Activated T-cell treated with anti-CD3 and anti-CD28 coated beads, Interleukin-2, amount 50 U/mL, for 24 hours (primary cell): ENCODE results near the gene IL17RD.

Source experiments
- DNase-seq: peaks from one replicate; pipeline ENCODE4 v3.0.0-alpha.2; 2020
- H3K27ac Mint-ChIP-seq: 2 replicates; pipeline ENCODE4 v1.8.0; 2020; ENCODE audit warnings: mild to moderate bottlenecking, mixed read lengths
- H3K27me3 Mint-ChIP-seq: 2 replicates; pipeline ENCODE4 v1.8.0; 2020; ENCODE audit warnings: mixed read lengths
- H3K36me3 Mint-ChIP-seq: 2 replicates; pipeline ENCODE4 v1.8.0; 2020; ENCODE audit warnings: low read depth, mixed read lengths
- H3K4me1 Mint-ChIP-seq: 2 replicates; pipeline ENCODE4 v1.8.0; 2020; ENCODE audit warnings: low read depth, mixed read lengths
- H3K4me3 Mint-ChIP-seq: 2 replicates; pipeline ENCODE4 v1.8.0; 2020; ENCODE audit warnings: mild to moderate bottlenecking, moderate library complexity, mixed read lengths
- H3K9me3 Mint-ChIP-seq: 2 replicates; pipeline ENCODE4 v1.8.0; 2020; ENCODE audit warnings: mixed read lengths

IL17RD gene

GRCh38 chr3:57151021-57151449 lies 14.1 kb downstream of the IL17RD start:
- no peaks in the 10 kb centered on the region for H3K9me3 Mint-ChIP-seq
- no peaks in the 10 kb centered on the region for H3K36me3 Mint-ChIP-seq
- no peak overlapping the region for H3K4me3 Mint-ChIP-seq
- H3K27me3 Mint-ChIP-seq: peaks cover 24% of the 10 kb centered on the region
- H3K4me1 Mint-ChIP-seq: no peaks in the 10 kb centered on the region
- DNase-seq: no peak
- no peak overlapping the region for H3K27ac Mint-ChIP-seq

GRCh38 chr3:57150113-57150581 lies 15.0 kb downstream of the IL17RD start:
- no peaks in the 10 kb centered on the region for H3K9me3 Mint-ChIP-seq
- no peak for DNase-seq
- peaks cover 20% of the 10 kb centered on the region for H3K27me3 Mint-ChIP-seq
- H3K4me3 Mint-ChIP-seq: no peak overlapping the region
- no peak overlapping the region for H3K27ac Mint-ChIP-seq
- no peaks in the 10 kb centered on the region for H3K4me1 Mint-ChIP-seq
- no peaks in the 10 kb centered on the region for H3K36me3 Mint-ChIP-seq

GRCh38 chr3:57147071-57147470 lies 18.1 kb downstream of the IL17RD start:
- Mint-ChIP-seq H3K27me3 (peaks cover 15% of the 10 kb centered on the region), H3K36me3 (no peaks in the 10 kb centered on the region), H3K4me3 (no peak overlapping the region), H3K9me3 (no peaks in the 10 kb centered on the region), H3K4me1 (no peaks in the 10 kb centered on the region), H3K27ac (no peak overlapping the region)
- DNase-seq: no peak

- no peak overlapping the region for H3K4me3 Mint-ChIP-seq
- DNase-seq: no peak
- no peaks in the 10 kb centered on the region for H3K36me3 Mint-ChIP-seq
- H3K27me3 Mint-ChIP-seq: peaks cover 17% of the 10 kb centered on the region
- no peak overlapping the region for H3K27ac Mint-ChIP-seq
- no peaks in the 10 kb centered on the region for H3K4me1 Mint-ChIP-seq
- no peaks in the 10 kb centered on the region for H3K9me3 Mint-ChIP-seq
Measured at GRCh38 chr3:57145852-57146251, 19.3 kb downstream of the IL17RD start.

DNA sequence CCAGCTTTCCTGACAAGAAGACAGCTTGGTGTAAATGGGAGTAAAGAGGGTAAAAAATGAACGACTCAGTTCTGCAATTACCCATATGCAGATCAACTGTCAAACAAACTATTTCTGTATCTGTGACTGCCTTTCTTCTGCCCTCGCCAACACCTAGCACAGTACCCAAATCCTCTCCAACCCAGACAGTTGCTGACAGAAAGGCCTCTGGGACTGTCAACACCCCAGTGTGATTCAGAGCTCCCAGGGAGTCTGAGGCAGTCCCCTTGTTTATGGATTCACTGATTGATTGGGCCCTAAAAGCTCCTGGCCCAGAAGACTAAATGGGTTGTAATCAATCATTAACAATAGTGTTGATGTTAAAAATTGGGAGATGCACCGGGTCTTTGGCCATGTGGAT lies 20.2 kb downstream of the IL17RD start:
- Mint-ChIP-seq H3K4me3 (no peak overlapping the region), H3K9me3 (no peaks in the 10 kb centered on the region), H3K27ac (no peak overlapping the region), H3K27me3 (peaks cover 17% of the 10 kb centered on the region), H3K4me1 (no peaks in the 10 kb centered on the region), H3K36me3 (no peaks in the 10 kb centered on the region)
- no peak for DNase-seq

DNA sequence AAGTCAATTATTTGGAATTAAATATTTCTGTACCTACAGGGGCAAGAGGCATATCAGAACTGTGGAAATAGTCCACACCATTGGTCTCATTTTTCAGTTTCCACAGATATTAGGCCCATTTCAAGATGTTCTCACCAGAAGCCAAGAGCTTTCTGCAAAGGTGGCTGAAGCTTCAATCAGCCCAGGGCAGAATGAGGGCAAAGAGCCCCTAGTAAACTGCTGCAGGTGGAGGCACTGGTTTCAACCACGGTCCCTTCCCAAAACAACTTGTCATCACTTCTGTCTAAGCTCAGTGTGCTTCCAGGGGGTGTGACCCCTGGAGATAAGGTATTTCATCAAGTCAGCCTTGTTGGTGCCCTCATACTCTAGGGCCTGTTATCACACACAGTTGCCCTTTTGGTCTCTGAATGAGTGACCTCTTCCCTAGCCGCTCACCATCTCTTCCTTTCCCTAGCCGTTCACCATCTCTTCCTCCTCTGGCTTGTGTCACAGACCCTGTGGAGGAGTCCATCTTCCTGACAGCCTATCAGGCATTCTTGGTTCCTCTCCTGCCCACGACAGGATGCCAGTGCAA lies 21.2 kb downstream of the IL17RD start:
- Mint-ChIP-seq H3K36me3 (no peaks in the 10 kb centered on the region), H3K27ac (no peak overlapping the region)

GRCh38 chr3:57142411-57142723 lies 22.8 kb downstream of the IL17RD start:
- peaks cover 22% of the 10 kb centered on the region for H3K27me3 Mint-ChIP-seq

More for the DNA sequence above, 21.2 kb downstream of the IL17RD start:
- H3K4me3 Mint-ChIP-seq: no peak overlapping the region
- no peaks in the 10 kb centered on the region for H3K4me1 Mint-ChIP-seq
- H3K27me3 Mint-ChIP-seq: peaks cover 17% of the 10 kb centered on the region
- DNase-seq: no peak
- no peaks in the 10 kb centered on the region for H3K9me3 Mint-ChIP-seq

GRCh38 chr3:57141719-57142410 lies 23.3 kb downstream of the IL17RD start:
- H3K4me3 Mint-ChIP-seq: no peak overlapping the region
- H3K27ac Mint-ChIP-seq: no peak overlapping the region
- no peaks in the 10 kb centered on the region for H3K36me3 Mint-ChIP-seq
- H3K4me1 Mint-ChIP-seq: no peaks in the 10 kb centered on the region
- no peak for DNase-seq
- no peaks in the 10 kb centered on the region for H3K9me3 Mint-ChIP-seq
- H3K27me3 Mint-ChIP-seq: peaks cover 19% of the 10 kb centered on the region

More at GRCh38 chr3:57142411-57142723, 22.8 kb downstream of the IL17RD start:
- no peaks in the 10 kb centered on the region for H3K36me3 Mint-ChIP-seq
- no peaks in the 10 kb centered on the region for H3K4me1 Mint-ChIP-seq
- H3K27ac Mint-ChIP-seq: no peak overlapping the region
- H3K9me3 Mint-ChIP-seq: no peaks in the 10 kb centered on the region
- H3K4me3 Mint-ChIP-seq: no peak overlapping the region
- DNase-seq: no peak

GRCh38 chr3:57140894-57141293 lies 24.3 kb downstream of the IL17RD start:
- no peak overlapping the region for H3K27ac Mint-ChIP-seq
- peaks cover 19% of the 10 kb centered on the region for H3K27me3 Mint-ChIP-seq
- H3K36me3 Mint-ChIP-seq: no peaks in the 10 kb centered on the region
- no peak overlapping the region for H3K4me3 Mint-ChIP-seq
- DNase-seq: no peak
- no peaks in the 10 kb centered on the region for H3K4me1 Mint-ChIP-seq
- no peaks in the 10 kb centered on the region for H3K9me3 Mint-ChIP-seq

DNA sequence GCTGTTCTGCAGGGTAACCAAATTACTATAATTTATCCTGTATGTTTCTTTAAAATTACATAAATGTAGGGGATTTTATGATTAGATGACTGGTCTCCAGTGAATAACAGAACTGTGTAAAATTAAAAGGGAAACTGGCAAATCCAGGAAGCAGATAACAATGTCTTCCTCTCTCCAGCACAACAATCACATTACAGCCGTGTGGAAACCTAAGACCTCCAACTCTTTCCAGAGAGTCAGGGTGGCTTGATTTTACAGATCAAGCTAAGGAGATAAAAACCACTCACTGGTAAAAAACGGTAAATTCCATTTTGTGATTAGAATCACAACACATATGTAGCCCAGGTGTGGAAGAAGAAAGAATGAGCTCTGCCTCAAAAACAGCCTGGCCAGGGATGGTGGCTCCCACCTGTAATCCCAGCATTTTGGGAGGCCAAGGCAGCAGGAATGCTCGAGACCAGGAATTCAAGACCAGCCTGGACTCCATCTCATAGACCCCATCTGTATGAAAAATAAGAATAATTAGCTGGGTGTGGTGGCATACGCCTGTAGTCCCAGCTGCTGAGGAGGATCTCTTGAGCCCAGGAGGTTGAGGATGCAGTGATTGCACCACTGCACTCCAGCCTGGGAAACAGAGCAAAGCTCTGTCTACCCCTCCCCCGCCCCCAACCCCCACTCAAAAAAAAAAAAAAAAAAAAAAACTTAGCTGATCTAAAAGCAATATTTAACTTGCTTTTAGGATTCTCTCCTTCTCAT lies 29.0 kb downstream of the IL17RD start:
- Mint-ChIP-seq H3K9me3 (no peaks in the 10 kb centered on the region), H3K27ac (no peak overlapping the region), H3K4me3 (no peak overlapping the region), H3K27me3 (peaks cover 7% of the 10 kb centered on the region), H3K36me3 (no peaks in the 10 kb centered on the region), H3K4me1 (no peaks in the 10 kb centered on the region)
- DNase-seq: no peak

DNA sequence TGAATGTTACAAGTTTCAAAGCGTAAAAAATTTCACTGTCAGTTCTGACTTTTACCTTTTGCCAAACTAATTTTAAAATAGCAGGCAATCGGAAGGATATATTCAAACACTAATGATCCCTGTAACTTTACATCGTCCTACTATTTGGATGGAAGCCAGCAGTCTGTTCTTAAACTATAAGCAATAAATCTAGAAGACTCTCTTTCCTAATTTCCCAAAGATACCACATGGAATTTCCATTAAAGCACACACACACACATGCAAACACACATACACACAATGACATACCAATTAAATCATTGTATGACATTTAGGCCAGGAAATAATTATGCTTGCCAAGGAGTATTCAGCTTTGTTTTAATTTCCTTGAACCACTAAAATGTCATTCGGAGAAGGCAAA lies 32.0 kb downstream of the IL17RD start:
- no peak overlapping the region for H3K4me3 Mint-ChIP-seq
- H3K4me1 Mint-ChIP-seq: no peaks in the 10 kb centered on the region

DNA sequence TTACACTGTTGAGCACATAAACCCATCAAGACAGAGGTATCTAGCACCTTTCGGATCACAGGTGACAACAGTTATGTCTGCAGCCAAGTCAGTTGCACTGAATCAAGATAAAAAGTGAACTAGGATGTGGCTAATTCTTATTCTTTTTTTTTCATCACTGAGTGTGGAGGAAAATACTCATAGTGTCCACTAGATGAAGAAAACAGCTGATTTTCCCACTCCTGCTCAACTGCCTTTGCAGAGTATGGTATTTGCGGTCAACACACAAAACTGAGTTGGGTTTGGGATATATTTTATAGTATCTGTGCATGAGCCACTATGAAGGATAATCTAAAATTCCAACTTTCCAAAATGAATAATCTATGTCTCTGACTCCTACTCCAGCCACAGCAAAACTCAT lies 32.5 kb downstream of the IL17RD start:
- DNase-seq: no peak
- peaks cover 9% of the 10 kb centered on the region for H3K27me3 Mint-ChIP-seq
- no peaks in the 10 kb centered on the region for H3K36me3 Mint-ChIP-seq
- no peak overlapping the region for H3K27ac Mint-ChIP-seq
- no peak overlapping the region for H3K4me3 Mint-ChIP-seq
- H3K4me1 Mint-ChIP-seq: no peaks in the 10 kb centered on the region
- H3K9me3 Mint-ChIP-seq: no peaks in the 10 kb centered on the region

More for the DNA sequence above, 32.0 kb downstream of the IL17RD start:
- H3K36me3 Mint-ChIP-seq: no peaks in the 10 kb centered on the region
- no peak for DNase-seq
- H3K27ac Mint-ChIP-seq: no peak overlapping the region
- H3K9me3 Mint-ChIP-seq: no peaks in the 10 kb centered on the region
- H3K27me3 Mint-ChIP-seq: peaks cover 13% of the 10 kb centered on the region

DNA sequence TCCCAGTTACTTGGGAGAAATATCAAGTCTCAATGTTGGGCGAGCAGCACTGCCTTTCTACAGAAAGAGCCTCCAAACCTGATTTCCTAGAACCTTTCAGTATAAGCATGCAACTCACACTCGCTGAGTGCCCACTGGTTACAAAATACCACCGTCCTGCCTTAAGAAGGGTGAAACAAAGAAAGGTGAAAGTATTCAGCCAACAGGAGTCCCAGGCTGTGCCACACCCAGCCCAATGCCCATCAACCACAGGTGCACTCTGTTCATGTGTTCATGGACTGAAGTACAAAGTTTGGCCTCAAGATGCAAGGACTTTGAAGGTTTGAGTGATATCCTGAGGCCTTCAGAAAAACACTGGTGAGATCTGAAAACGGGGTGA lies 34.0 kb downstream of the IL17RD start:
- no peak overlapping the region for H3K4me3 Mint-ChIP-seq
- H3K9me3 Mint-ChIP-seq: no peaks in the 10 kb centered on the region
- DNase-seq: no peak
- H3K27me3 Mint-ChIP-seq: peaks cover 9% of the 10 kb centered on the region
- no peaks in the 10 kb centered on the region for H3K4me1 Mint-ChIP-seq
- no peak overlapping the region for H3K27ac Mint-ChIP-seq
- H3K36me3 Mint-ChIP-seq: no peaks in the 10 kb centered on the region

DNA sequence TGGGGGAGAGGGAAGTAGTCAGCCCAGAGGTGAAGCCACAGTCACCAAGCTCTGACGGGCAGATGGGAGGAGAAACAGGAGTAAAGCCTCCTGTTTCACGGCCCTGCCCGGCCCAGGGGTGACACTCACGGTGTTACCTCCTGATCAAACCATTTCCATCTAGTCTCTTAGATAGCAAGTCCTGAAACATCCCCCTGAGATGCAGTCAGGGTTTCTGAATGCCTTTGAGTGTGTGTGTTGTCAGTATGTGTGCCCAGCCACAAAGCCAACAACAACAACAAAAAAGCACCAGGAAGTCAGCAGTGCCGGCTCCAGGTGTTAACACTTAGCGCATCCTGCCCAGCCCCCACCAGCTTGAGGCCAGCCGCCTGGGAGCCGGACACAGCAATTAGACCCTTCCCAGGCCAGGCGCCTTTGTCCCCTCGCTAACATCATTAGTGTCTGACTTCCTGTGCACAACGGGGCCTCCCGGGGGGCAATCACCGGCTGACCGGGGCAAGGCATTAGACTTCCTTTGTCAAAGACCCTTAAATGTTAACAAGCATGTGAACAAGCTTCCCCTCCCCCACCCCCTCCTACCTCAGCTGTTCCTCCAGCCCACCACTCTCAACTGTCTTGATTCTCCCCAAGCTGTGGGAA lies 34.5 kb downstream of the IL17RD start:
- Mint-ChIP-seq H3K4me1 (no peaks in the 10 kb centered on the region), H3K9me3 (no peaks in the 10 kb centered on the region), H3K27me3 (peaks cover 9% of the 10 kb centered on the region), H3K27ac (no peak overlapping the region), H3K4me3 (no peak overlapping the region), H3K36me3 (no peaks in the 10 kb centered on the region)
- DNase-seq: no peak
